GM10248 (cell line): ENCODE results near the gene SLC28A1.

Experiments
- CTCF ChIA-PET: fragments of 300-600 bp; sonication (Branson Sonifier 250); formaldehyde crosslinking; extraction: SDS; loops from one replicate; lab custom pipeline; 2021; ENCODE audit warnings: antibody characterized with exemption; lab: Yijun Ruan, JAX
- POLR2A ChIA-PET: fragments of 350-650 bp; sonication (Branson Sonifier 250); formaldehyde crosslinking; extraction: SDS; loops from one replicate; lab custom pipeline; 2020; ENCODE audit warnings: antibody characterized with exemption; lab: Yijun Ruan, JAX
- DNase-seq: peaks from one replicate; pipeline ENCODE4 v3.0.0; 2012; ENCODE audit errors: extremely low spot score
- CTCF ChIP-seq: IDR thresholded peaks from 2 replicates; pipeline ENCODE4 v1.5.1; 2012; ENCODE audit warnings: mild to moderate bottlenecking, low read depth; ENCODE audit errors: extremely low read depth, missing control alignments, control extremely low read depth

Gene SLC28A1

GRCh38 chr15:84858231-84858630, 26.2 kb upstream of the SLC28A1 start:
- ChIA-PET CTCF (no interaction called here), POLR2A (no interaction called here)
- DNase-seq: no peak
- no peak for TF ChIP-seq CTCF

- ChIA-PET CTCF (interaction anchor here (1.0 kb wide), 1 partner anchor 69 kb away, joined by 3 read pairs; no protein-coding TSS in a partner anchor), POLR2A (no interaction called here)
- TF ChIP-seq CTCF: no peak
- DNase-seq: no peak
These were observed 25.3 kb upstream of the SLC28A1 start for GRCh38 chr15:84859144-84859543.

GRCh38 chr15:84859651-84860050, 24.8 kb upstream of the SLC28A1 start:
- POLR2A ChIA-PET: no interaction called here
- TF ChIP-seq CTCF: no peak
- CTCF ChIA-PET: interaction anchor here (1.0 kb wide), 1 partner anchor 69 kb away, joined by 3 read pairs; no protein-coding TSS in a partner anchor
- no peak for DNase-seq

- ChIA-PET POLR2A (no interaction called here), CTCF (interaction anchor here (1.1 to 1.6 kb wide), 2 partner anchors 15 to 182 kb away, joined by 3 to 6 read pairs; no protein-coding TSS in a partner anchor)
- DNase-seq: no peak
These were observed 22.7 kb upstream of the SLC28A1 start for GRCh38 chr15:84861781-84862180.

GRCh38 chr15:84862214-84862975, 22.1 kb upstream of the SLC28A1 start:
- ChIA-PET CTCF (interaction anchor here (0.7 to 1.6 kb wide), 3 partner anchors 14 to 182 kb away, joined by 3 to 6 read pairs (median 4); no protein-coding TSS in a partner anchor), POLR2A (no interaction called here)
- no peak for TF ChIP-seq CTCF
- DNase-seq: no peak

More at GRCh38 chr15:84861781-84862180, 22.7 kb upstream of the SLC28A1 start:
- no peak for TF ChIP-seq CTCF

- ChIA-PET POLR2A (no interaction called here), CTCF (interaction anchor here (1.1 to 2.2 kb wide), 7 partner anchors 10 to 276 kb away, joined by 3 to 15 read pairs (median 3); no protein-coding TSS in a partner anchor)
- TF ChIP-seq CTCF: no peak
- no peak for DNase-seq
These were observed 20.7 kb upstream of the SLC28A1 start for GRCh38 chr15:84863565-84864443.
